Loucy (cell line): ENCODE data around the gene PBOV1.

Experiments used
- EZH2phosphoT487 ChIP-seq: fragments of 200-600 bp; IDR thresholded peaks from 2 replicates; pipeline ENCODE4 v1.6.1; 2018; ENCODE audit warnings: antibody characterized with exemption, mild to moderate bottlenecking, moderate library complexity, borderline replicate concordance
- TF ChIP-seq, protein P1 (sequence below): fragments of 200-600 bp; sonication (generic); conservative IDR thresholded peaks from 2 replicates; pipeline ENCODE4 v1.5.1; 2014; ENCODE audit warnings: mild to moderate bottlenecking, antibody characterized with exemption, low read length

DNA sequence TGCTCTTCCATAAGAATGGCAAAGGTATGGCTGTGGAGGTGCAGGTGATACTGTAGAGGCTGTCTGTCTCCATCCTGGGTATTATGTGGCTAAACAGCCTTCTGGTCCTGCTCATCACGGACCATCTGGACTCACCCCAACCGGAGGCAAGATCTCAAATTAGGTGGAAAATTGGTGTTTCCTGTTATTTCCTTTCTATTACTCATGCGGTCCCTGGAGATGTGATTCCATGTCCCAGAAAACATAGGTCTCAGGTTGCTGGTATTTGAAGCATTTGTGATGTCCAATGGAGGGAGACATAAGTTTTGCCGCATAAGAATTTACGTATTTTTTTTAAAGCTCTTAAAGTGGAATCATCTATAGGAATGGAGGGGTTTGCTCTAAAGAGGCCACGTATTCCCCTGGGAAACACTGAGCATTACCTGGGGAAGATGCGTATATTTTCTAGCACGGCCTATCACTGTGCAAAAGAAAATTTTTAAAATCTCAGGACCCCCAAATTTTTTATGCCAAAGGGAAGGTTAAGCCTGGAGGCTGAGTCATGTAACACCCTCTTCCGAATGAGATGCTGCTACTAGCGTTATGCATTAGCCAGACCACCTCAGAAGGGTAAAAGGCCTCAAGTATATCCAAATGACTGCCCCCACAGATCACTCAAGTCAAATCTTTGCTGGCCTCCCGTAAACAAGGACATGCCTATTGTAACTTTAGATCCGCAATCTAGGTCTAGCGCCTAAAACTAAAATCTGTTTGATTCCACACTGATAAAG lies 22.4 kb upstream of the PBOV1 start:
- TF ChIP-seq, protein P1, sequence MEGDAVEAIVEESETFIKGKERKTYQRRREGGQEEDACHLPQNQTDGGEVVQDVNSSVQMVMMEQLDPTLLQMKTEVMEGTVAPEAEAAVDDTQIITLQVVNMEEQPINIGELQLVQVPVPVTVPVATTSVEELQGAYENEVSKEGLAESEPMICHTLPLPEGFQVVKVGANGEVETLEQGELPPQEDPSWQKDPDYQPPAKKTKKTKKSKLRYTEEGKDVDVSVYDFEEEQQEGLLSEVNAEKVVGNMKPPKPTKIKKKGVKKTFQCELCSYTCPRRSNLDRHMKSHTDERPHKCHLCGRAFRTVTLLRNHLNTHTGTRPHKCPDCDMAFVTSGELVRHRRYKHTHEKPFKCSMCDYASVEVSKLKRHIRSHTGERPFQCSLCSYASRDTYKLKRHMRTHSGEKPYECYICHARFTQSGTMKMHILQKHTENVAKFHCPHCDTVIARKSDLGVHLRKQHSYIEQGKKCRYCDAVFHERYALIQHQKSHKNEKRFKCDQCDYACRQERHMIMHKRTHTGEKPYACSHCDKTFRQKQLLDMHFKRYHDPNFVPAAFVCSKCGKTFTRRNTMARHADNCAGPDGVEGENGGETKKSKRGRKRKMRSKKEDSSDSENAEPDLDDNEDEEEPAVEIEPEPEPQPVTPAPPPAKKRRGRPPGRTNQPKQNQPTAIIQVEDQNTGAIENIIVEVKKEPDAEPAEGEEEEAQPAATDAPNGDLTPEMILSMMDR: no peak
- TF ChIP-seq EZH2phosphoT487: no peak
